GM18873 (cell line): Measurements from ENCODE around the gene ECE1.
A peak's percentile ranks its signal among the peaks of the same experiment; 100 is the strongest.
"Not testable (repeated sequence)": the region's sequence is repeated elsewhere in the genome, so short reads cannot be mapped to it uniquely, and the experiment has no call there.

Source experiments
- ATAC-seq: cut with Tn5 transposase; IDR thresholded peaks from one replicate; pipeline ENCODE4 v1.9.1; 2021; ENCODE audit warnings: mild to moderate bottlenecking, moderate library complexity, moderate number of reproducible peaks; ENCODE audit not compliant: unreplicated experiment, low FRiP score

The ECE1 gene

GRCh38 chr1:21192871-21193270 lies 97.4 kb downstream of the ECE1 start:
- ATAC-seq = no peak

GRCh38 chr1:21192284-21192683 lies 98.0 kb downstream of the ECE1 start:
- ATAC-seq = no peak

GRCh38 chr1:21190771-21191170 lies 99.5 kb downstream of the ECE1 start:
- not testable (repeated sequence) for ATAC-seq

DNA sequence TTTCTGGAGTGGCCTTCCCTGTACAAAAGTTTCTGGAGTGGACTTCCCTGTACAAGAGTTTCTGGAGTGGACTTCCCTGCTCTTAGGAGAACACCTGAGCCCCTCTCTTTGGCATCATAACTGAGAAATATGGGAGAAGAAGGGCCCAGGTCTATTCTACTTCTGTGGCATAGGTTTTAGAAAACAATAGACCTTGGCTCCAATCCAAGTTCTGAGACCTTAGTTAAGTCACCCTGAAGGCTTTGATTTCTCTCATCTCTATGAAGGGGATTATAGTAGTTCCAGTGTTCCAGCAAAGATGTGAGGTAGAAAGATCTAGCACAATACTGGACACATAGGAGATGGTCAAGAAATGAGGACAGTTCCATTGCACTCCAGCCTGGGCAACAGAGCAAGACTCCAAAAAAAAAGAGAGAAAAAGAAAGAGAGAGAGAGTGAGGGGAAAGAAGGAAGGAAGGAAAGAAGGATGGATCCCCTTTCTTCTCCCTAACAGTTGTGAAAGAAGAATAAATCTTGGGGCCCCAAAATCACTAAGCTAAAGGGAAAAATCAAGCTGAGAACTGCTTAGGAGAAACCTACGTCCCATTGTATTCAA lies 100.3 kb downstream of the ECE1 start:
- ATAC-seq = no peak

- no peak for ATAC-seq
These were observed 100.8 kb downstream of the ECE1 start for GRCh38 chr1:21189421-21189820.

GRCh38 chr1:21188235-21188634 lies 102.0 kb downstream of the ECE1 start:
- ATAC-seq = no peak

GRCh38 chr1:21185221-21185731 lies 105.0 kb downstream of the ECE1 start:
- no peak for ATAC-seq

- no peak for ATAC-seq
These were observed 106.0 kb downstream of the ECE1 start for GRCh38 chr1:21184276-21184675.

DNA sequence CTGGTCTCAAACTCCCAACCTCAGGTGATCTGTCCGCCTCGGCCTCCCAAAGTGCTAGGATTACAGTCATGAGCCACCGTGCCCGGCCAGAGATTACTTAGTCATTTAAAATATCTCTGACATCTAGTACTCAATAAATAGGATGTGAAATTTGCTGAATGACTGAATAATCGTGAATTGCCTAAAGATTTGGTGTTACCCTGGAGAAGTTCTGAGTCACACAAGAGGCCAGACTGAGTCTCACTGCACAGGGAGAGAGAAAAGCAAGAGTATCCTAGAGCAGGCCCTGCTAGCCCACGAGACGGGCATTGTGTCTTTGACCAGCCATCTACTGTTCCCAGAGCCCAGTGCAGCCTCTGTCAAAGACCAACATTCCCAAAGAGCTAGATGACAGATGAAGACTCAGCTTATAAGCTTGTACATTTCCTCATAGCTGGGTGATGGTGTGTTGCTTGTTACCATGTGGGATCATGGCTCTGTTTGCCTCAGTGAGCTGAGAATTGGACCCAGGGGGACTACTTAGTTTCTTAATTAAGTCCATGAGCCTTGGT lies 108.0 kb downstream of the ECE1 start:
- no peak for ATAC-seq

DNA sequence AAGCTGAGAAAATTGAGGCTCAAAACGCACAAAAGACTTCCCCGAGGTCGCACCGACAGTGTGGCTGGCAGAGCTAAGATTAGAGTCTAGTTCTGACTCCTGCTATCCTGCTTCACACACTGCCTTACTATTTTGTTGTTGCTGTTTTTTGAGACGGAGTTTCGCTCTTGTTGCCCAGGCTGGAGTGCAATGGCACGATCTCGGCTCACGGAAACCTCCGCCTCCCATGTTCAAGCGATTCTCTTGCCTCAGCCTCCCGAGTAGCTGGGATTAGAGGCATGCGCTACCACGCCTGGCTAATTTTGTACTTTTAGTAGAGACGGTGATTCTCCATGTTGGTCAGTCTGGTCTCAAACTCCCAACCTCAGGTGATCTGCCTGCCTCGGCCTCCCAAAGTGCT lies 112.0 kb downstream of the ECE1 start:
- not testable (repeated sequence) for ATAC-seq

GRCh38 chr1:21176586-21177555 lies 113.4 kb downstream of the ECE1 start, which contains the start of gene EIF4G3:
Gene EIF4G3 (minus strand): TSS chr1:21176897. CDS start chr1:21002742, 174,155 bp downstream.
- peak; percentile 90 for ATAC-seq

- no peak for ATAC-seq
These were observed 114.3 kb downstream of the ECE1 start for GRCh38 chr1:21175670-21176581.

DNA sequence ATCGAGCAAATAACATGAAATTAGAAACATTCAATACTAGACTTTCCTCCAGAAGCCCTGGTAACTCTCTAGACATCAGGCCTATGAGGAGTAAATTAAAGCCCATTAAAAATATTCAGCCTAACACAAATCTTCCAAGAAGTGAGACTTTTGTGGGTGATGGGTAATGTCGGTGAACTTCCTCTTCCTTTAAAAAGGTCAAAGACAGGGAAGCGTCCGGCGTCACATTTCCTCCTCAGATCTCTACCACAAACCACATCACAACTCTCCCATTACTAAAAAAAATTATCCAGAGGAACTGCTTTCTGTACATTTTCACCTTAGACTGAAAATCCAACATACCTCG lies 115.0 kb downstream of the ECE1 start:
- ATAC-seq = no peak

GRCh38 chr1:21174654-21175323 lies 115.5 kb downstream of the ECE1 start:
- ATAC-seq = no peak

- ATAC-seq = no peak
These were observed 116.0 kb downstream of the ECE1 start for GRCh38 chr1:21174230-21174629.

DNA sequence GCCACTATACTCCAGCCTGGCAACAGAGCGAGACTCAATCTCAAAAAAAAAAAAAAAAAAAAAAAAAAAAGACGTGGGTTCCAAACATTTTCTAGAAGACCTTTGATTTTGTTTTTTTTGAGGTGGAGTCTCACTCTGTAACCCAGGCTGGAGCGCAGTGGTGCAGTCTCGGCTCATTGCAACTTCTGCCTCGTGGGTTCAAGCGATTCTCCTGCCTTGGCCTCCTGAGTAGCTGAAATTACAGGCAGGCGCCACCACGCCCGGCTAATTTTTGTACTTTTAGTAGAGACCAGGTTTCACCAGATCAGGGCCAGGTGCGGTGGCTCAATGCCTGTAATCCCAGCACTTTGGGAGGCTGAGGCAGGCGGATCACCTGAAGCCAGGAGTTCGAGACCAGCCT lies 117.2 kb downstream of the ECE1 start:
- ATAC-seq = not testable (repeated sequence)

DNA sequence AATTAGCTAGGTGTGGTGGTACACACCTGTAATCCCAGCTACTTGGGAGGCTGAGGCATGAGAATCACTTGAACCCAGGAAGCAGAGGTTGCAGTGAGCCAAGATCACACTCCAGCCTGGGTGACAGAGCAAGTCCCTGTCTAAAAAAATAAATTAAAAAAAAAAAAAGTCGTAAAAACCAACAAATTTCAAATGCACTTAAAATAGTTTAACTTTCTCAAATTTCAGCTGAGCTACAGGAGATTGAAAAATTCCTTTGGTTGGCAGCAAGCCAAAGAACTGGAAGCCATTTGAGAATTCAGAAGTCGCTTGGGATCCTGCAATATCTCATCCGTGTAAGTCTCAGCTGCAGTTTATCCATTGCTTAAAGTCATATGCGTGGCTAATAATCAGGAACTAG lies 119.4 kb downstream of the ECE1 start:
- not testable (repeated sequence) for ATAC-seq

GRCh38 chr1:21168444-21168843 lies 121.8 kb downstream of the ECE1 start:
- ATAC-seq = no peak
